ENCODE results near the gene AKR1C3. TPM values are rescaled to one million over a fixed set of nuclear protein-coding genes. Genes with fewer than 3 reads are reported as not detected.
"Not testable (repeated sequence)": the region's sequence is repeated elsewhere in the genome, so short reads cannot be mapped to it uniquely, and the experiment has no call there.

AKR1C3 gene
- total RNA-seq, 1 experiment from 2014 or later = 22.0 TPM

DNA sequence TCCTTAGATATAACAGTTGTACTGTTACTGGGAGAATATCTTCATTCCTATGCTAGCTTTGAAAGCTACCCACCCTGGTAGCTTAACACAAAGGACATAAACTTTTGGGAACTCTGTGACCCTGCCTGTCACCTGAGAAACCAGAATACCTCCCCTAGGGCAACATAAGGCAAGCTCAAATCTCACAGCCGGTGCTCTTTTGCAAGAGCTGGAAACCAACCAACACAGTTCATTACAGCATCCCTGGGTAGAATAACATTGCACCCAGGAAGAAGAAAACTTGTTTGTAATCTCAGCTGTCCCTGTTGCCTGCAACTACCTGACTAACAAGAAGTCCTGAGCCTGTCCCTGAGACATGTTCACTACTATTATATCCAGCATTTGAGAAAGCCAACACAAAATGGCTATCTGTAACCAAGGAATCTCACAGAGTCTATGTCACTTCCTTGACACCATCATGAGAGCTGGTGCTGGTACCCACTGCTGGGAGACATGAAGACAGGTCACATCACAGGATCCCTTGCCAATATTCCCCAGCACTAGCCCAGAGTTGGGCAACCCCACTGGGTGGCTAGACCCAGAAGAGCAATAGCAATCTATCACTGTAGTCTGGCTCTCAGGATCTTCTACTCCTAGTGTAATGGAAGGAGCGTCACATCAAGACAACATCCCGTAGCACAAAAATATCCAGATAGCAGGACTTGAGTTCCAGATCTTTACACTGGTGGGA, 31.3 kb downstream of the AKR1C3 start:
- intact Hi-C loops (cut with micrococcal nuclease) = no loop called here
- Mint-ChIP-seq H3K27me3 (ENCODE audit: insufficient read depth, unreplicated experiment) (no peaks in the 10 kb centered on the region), H3K27ac (ENCODE audit: low read depth, unreplicated experiment) (peak overlapping the region; percentile 55), H3K9me3 (ENCODE audit: unreplicated experiment) (peaks cover 7% of the 10 kb centered on the region), H3K4me1 (ENCODE audit: insufficient read depth, unreplicated experiment) (peaks cover 6% of the 10 kb centered on the region), H3K36me3 (ENCODE audit: insufficient read depth, unreplicated experiment) (no peaks in the 10 kb centered on the region), H3K4me3 (ENCODE audit: unreplicated experiment) (no peak overlapping the region)
- ChIA-PET CTCF (interaction anchor here (0.5 to 2.5 kb wide), 3 partner anchors 154 to 311 kb away, joined by 3 to 10 read pairs (median 3); no protein-coding TSS in a partner anchor), POLR2A (interaction anchor here (0.6 to 1.2 kb wide), 2 partner anchors 162 to 723 kb away, joined by 3 read pairs; no protein-coding TSS in a partner anchor)
- no TSS peak for BruUV-seq (replicated peaks)
- TF ChIP-seq, protein P1, sequence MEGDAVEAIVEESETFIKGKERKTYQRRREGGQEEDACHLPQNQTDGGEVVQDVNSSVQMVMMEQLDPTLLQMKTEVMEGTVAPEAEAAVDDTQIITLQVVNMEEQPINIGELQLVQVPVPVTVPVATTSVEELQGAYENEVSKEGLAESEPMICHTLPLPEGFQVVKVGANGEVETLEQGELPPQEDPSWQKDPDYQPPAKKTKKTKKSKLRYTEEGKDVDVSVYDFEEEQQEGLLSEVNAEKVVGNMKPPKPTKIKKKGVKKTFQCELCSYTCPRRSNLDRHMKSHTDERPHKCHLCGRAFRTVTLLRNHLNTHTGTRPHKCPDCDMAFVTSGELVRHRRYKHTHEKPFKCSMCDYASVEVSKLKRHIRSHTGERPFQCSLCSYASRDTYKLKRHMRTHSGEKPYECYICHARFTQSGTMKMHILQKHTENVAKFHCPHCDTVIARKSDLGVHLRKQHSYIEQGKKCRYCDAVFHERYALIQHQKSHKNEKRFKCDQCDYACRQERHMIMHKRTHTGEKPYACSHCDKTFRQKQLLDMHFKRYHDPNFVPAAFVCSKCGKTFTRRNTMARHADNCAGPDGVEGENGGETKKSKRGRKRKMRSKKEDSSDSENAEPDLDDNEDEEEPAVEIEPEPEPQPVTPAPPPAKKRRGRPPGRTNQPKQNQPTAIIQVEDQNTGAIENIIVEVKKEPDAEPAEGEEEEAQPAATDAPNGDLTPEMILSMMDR (IDR thresholded peaks at IDR 0.05; ENCODE audit: unreplicated experiment) = no peak
- DNase-seq (ENCODE audit: unreplicated experiment) = peak; percentile 78

DNA sequence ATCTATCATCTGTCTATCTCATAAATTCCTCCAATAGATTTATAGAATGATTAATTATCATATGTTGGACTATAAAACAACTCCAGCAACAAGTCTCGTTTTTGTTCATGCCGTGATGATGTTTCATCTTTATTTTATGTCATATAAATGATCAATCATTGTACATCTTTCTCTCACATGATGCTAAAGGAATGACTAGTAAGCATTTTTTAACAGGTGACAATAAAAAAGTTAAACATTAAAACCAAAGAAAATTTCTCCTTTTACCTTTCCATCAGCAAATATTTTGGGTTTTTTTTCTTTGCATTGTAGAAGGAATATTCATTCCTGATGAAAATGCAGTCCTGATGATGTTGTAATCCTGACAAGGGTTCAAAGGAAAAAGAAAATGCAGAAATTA, 41.4 kb downstream of the AKR1C3 start:
- POLR2A ChIA-PET = no interaction called here
- no peak overlapping the region for H3K4me3 Mint-ChIP-seq (ENCODE audit: unreplicated experiment)
- H3K36me3 Mint-ChIP-seq (ENCODE audit: insufficient read depth, unreplicated experiment) = no peaks in the 10 kb centered on the region
- CTCF ChIA-PET = no interaction called here
- intact Hi-C loops (cut with micrococcal nuclease) = no loop called here
- BruUV-seq (replicated peaks) = no TSS peak
- H3K27ac Mint-ChIP-seq (ENCODE audit: low read depth, unreplicated experiment) = no peak overlapping the region
- H3K27me3 Mint-ChIP-seq (ENCODE audit: insufficient read depth, unreplicated experiment) = no peaks in the 10 kb centered on the region
- no peak for DNase-seq (ENCODE audit: unreplicated experiment)
- H3K4me1 Mint-ChIP-seq (ENCODE audit: insufficient read depth, unreplicated experiment) = no peaks in the 10 kb centered on the region
- H3K9me3 Mint-ChIP-seq (ENCODE audit: unreplicated experiment) = no peaks in the 10 kb centered on the region
- TF ChIP-seq, protein P1 (IDR thresholded peaks at IDR 0.05; ENCODE audit: unreplicated experiment) = no peak

- H3K27me3 Mint-ChIP-seq (ENCODE audit: insufficient read depth, unreplicated experiment) = no peaks in the 10 kb centered on the region
- BruUV-seq (replicated peaks) = no TSS peak
- H3K4me3 Mint-ChIP-seq (ENCODE audit: unreplicated experiment) = no peak overlapping the region
- TF ChIP-seq, protein P1 (IDR thresholded peaks at IDR 0.05; ENCODE audit: unreplicated experiment) = no peak
- H3K27ac Mint-ChIP-seq (ENCODE audit: low read depth, unreplicated experiment) = no peak overlapping the region
- ChIA-PET POLR2A (interaction anchor here (1.2 kb wide), 1 partner anchor 14 kb away, joined by 3 read pairs; no protein-coding TSS in a partner anchor), CTCF (interaction anchor here (0.7 kb wide), 1 partner anchor 152 kb away, joined by 3 read pairs; no protein-coding TSS in a partner anchor)
- H3K4me1 Mint-ChIP-seq (ENCODE audit: insufficient read depth, unreplicated experiment) = no peaks in the 10 kb centered on the region
- no peak for DNase-seq (ENCODE audit: unreplicated experiment)
- H3K9me3 Mint-ChIP-seq (ENCODE audit: unreplicated experiment) = no peaks in the 10 kb centered on the region
- intact Hi-C loops (cut with micrococcal nuclease) = no loop called here
- no peaks in the 10 kb centered on the region for H3K36me3 Mint-ChIP-seq (ENCODE audit: insufficient read depth, unreplicated experiment)
These were observed 42.4 kb downstream of the AKR1C3 start for GRCh38 chr10:5136468-5137087.

DNA sequence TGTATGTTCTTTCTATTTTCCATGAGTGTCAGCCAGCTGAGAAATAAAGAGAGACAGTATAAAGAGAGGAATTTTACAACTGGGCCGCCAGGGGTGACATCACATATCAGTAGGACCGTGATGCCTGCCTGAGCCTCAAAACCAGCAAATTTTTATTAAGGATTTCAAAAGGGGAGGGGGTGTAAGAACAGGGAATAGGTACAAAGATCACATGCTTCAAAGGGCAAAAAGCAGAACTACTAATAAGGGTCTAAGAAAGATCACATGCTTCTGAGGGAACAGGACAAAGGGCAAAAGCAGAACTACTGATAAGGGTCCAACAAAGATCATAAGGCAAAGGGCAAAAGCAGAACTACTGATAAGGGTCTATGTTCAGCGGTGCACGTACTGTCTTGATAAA, 43.5 kb downstream of the AKR1C3 start:
- CTCF ChIA-PET; H3K9me3 Mint-ChIP-seq (ENCODE audit: unreplicated experiment); H3K27me3 Mint-ChIP-seq (ENCODE audit: insufficient read depth, unreplicated experiment); intact Hi-C loops (cut with micrococcal nuclease); H3K27ac Mint-ChIP-seq (ENCODE audit: low read depth, unreplicated experiment); POLR2A ChIA-PET; H3K4me1 Mint-ChIP-seq (ENCODE audit: insufficient read depth, unreplicated experiment); BruUV-seq (replicated peaks); H3K4me3 Mint-ChIP-seq (ENCODE audit: unreplicated experiment); H3K36me3 Mint-ChIP-seq (ENCODE audit: insufficient read depth, unreplicated experiment); DNase-seq (ENCODE audit: unreplicated experiment): not testable (repeated sequence)
